HepG2 (cell line): Measurements from ENCODE around the gene PIK3CA. TPM values are rescaled to one million over a fixed set of nuclear protein-coding genes. Genes with fewer than 3 reads are reported as not detected.

Experiments
- ATAC-seq: fragments of 200-7000 bp; cut with Tn5 transposase; 3 replicates; pipeline ENCODE4 v1.9.1; 2020; ENCODE audit warnings: mild to moderate bottlenecking, moderate library complexity
- BruUV-seq: library from RNA; stranded (reverse); fragments of 400-500 nt; replicated peaks from 2 replicates; lab custom pipeline; 2021; lab: Mats Ljungman, UMichigan
- CTCF ChIA-PET: fragments of 300-600 bp; formaldehyde crosslinking; extraction: SDS; loops from one replicate; lab custom pipeline; 2021; ENCODE audit warnings: low total read pairs, inconsistent platforms, low intra/inter-chr PET ratio; lab: Yijun Ruan, JAX
- POLR2A ChIA-PET: fragments of 350-600 bp; sonication (Branson Sonifier 250); formaldehyde crosslinking; loops from one replicate; lab custom pipeline; 2020; ENCODE audit warnings: antibody characterized with exemption, inconsistent platforms; lab: Yijun Ruan, JAX
- DNase-seq: peaks from one replicate; pipeline ENCODE4 v3.0.0-alpha.2; 2015; ENCODE audit warnings: low spot score
- FAIRE-seq: peaks from 3 replicates; lab custom pipeline; 2011; peaks lifted over from hg19 to GRCh38; lab: Jason Lieb, UNC
- H2AFZ ChIP-seq: one replicate; pipeline ENCODE4 v1.6.1; 2011; ENCODE audit warnings: low read length, inconsistent platforms
- H3K27ac ChIP-seq: fragments of 300-600 bp; 3 replicates; pipeline ENCODE4 v1.8.0; 2011; ENCODE audit warnings: mixed run types, mild to moderate bottlenecking, mixed read lengths, low read length, inconsistent platforms; ENCODE audit not compliant: insufficient read depth; ENCODE audit errors: extremely low read length
- H3K27me3 ChIP-seq, 2 experiments: fragments of 200-600 bp in 1 of 2; 2 replicates in 1 of 2; 3 replicates in 1 of 2; pipeline versions ENCODE4 v1.6.0 to v1.8.0; 2011; ENCODE audit warnings: low read length in 2 of 2, mild to moderate bottlenecking in 2 of 2, moderate library complexity in 2 of 2, inconsistent platforms in 1 of 2; ENCODE audit not compliant: insufficient read depth in 2 of 2, control insufficient read depth in 1 of 2
- H3K36me3 ChIP-seq, 2 experiments: fragments of 200-600 bp in 1 of 2; replicated peaks in 1 of 2; 2 replicates in 1 of 2; 3 replicates in 1 of 2; pipeline versions ENCODE4 v1.5.1 to v1.8.0; 2011; ENCODE audit warnings: low read length in 2 of 2, inconsistent platforms in 1 of 2; ENCODE audit not compliant: insufficient read depth in 2 of 2, control insufficient read depth in 1 of 2
- H3K4me1 ChIP-seq: 2 replicates; pipeline ENCODE4 v1.5.1; 2012; ENCODE audit warnings: low read length, inconsistent platforms; ENCODE audit not compliant: insufficient read depth
- H3K4me2 ChIP-seq: 2 replicates; pipeline ENCODE4 v1.6.0; 2011; ENCODE audit warnings: low read depth, low read length, inconsistent platforms
- H3K4me3 ChIP-seq, 3 experiments: fragments of 200-600 bp in 1 of 3; sonication (generic), shearing (Covaris generic) in 1 of 3; replicated peaks in 1 of 3; 2 replicates each; pipeline ENCODE4 v1.5.1; 2011 to 2016; ENCODE audit warnings: low read length in 3 of 3, inconsistent platforms in 2 of 3, low read depth in 2 of 3, mild to moderate bottlenecking in 2 of 3, control low read depth in 1 of 3, mixed read lengths in 1 of 3; ENCODE audit not compliant: insufficient read depth in 1 of 3
- H3K79me2 ChIP-seq: one replicate; pipeline ENCODE4 v1.6.1; 2011; ENCODE audit warnings: low read length, inconsistent platforms; ENCODE audit not compliant: insufficient read depth
- H3K9ac ChIP-seq: 2 replicates; pipeline ENCODE4 v1.6.0; 2011; ENCODE audit warnings: mild to moderate bottlenecking, low read depth, low read length, inconsistent platforms; ENCODE audit not compliant: insufficient read depth
- H3K9me3 ChIP-seq: 2 replicates; pipeline ENCODE4 v1.5.1; 2012; ENCODE audit warnings: mild to moderate bottlenecking, low read length
- H4K20me1 ChIP-seq: 2 replicates; pipeline ENCODE4 v1.6.0; 2011; ENCODE audit warnings: inconsistent platforms, mild to moderate bottlenecking, low read length, moderate library complexity; ENCODE audit not compliant: insufficient read depth
- GATA4 ChIP-seq: sonication (generic); IDR thresholded peaks from 2 replicates; pipeline ENCODE4 v1.6.1; 2016; ENCODE audit warnings: antibody characterized with exemption, low read depth, borderline replicate concordance
- ISX ChIP-seq: sonication (generic); formaldehyde crosslinking; conservative IDR thresholded peaks from 2 replicates; pipeline ENCODE4 v1.5.0; 2020; ENCODE audit warnings: missing genetic modification reagents
- MBNL3 ChIP-seq: fragments of 250-450 bp; sonication (Bioruptor Pico); conservative IDR thresholded peaks from 2 replicates; pipeline ENCODE4 v1.8.0; 2022; ENCODE audit warnings: mild to moderate bottlenecking, inconsistent platforms
- TEAD3 ChIP-seq: optimal IDR thresholded peaks from 2 replicates; pipeline ENCODE3; 2016; ENCODE audit warnings: borderline replicate concordance
- TOE1 ChIP-seq: sonication (generic); formaldehyde crosslinking; IDR thresholded peaks from 2 replicates; pipeline ENCODE4 v1.4.0; 2020; ENCODE audit warnings: mild to moderate bottlenecking, missing genetic modification reagents
- ZBTB8A ChIP-seq: sonication (generic); formaldehyde crosslinking; IDR thresholded peaks from 2 replicates; pipeline ENCODE4 v1.4.0; 2020; ENCODE audit warnings: mild to moderate bottlenecking, low read depth, missing genetic modification reagents, borderline replicate concordance
- ZNF343 ChIP-seq: sonication (generic); formaldehyde crosslinking; IDR thresholded peaks from 2 replicates; pipeline ENCODE4 v1.4.0; 2020; ENCODE audit warnings: mild to moderate bottlenecking, missing genetic modification reagents
- ZNF446 ChIP-seq: sonication (generic); formaldehyde crosslinking; IDR thresholded peaks from 2 replicates; pipeline ENCODE4 v1.5.0; 2020; ENCODE audit warnings: mild to moderate bottlenecking, missing genetic modification reagents
- ZNF724P ChIP-seq: sonication (generic); formaldehyde crosslinking; IDR thresholded peaks from 2 replicates; pipeline ENCODE4 v1.8.0; 2022; ENCODE audit warnings: missing genetic modification reagents, borderline replicate concordance
- ZNF777 ChIP-seq: sonication (generic); formaldehyde crosslinking; IDR thresholded peaks from 2 replicates; pipeline ENCODE4 v1.4.0; 2020; ENCODE audit warnings: missing genetic modification reagents
- WGBS: methylation state at CpG from one replicate; pipeline ENCODE4 v1.1.6; 2017; ENCODE audit warnings: low lambda C conversion rate; 5-methylcytosine and 5-hydroxymethylcytosine counted together
- in situ Hi-C: cut with HindIII; loops from 2 replicates; pipeline ENCODE4 v1.10.0; 2017; ENCODE audit warnings: low pct_unique_long_range_greater_than_20kb; ENCODE audit not compliant: extremely low pct_ligation_motif_present
- intact Hi-C: fragments of 100-400 bp; cut with micrococcal nuclease; formaldehyde crosslinking; loops from one replicate; pipeline ENCODE4 v1.10.0; 2022; ENCODE audit not compliant: unreplicated experiment
- polyA plus RNA-seq, 8 experiments: library from polyadenylated mRNA; depleted of rRNA in 3 of 8; stranded (reverse) in 7 of 8; unstranded in 1 of 8; fragments of >200 nt; fragmentation: Illumina TruSeq in 4 of 8; extraction: Trizol in 4 of 8; gene quantifications; 2 replicates each; pipeline versions ENCODE4 v1.2.1 to v1.2.3, GENCODE V29; 2011 to 2016; ENCODE audit warnings: low read depth in 4 of 8, missing spikeins in 1 of 8, mixed read lengths in 1 of 8; ENCODE audit not compliant: insufficient read depth in 1 of 8
- total RNA-seq, 5 experiments: library from RNA; depleted of rRNA; stranded (reverse); fragments of >200 nt; fragmentation: Illumina TruSeq; extraction: Trizol; gene quantifications; 2 replicates each; pipeline ENCODE4 v1.2.3, GENCODE V29; 2016; ENCODE audit warnings: low read depth in 1 of 5
- TF ChIP-seq, protein P1 (sequence below): IDR thresholded peaks from 2 replicates; pipeline ENCODE4 v1.6.1; 2016; ENCODE audit warnings: missing genetic modification reagents, missing compliant biosample characterization
- TF ChIP-seq, protein P2 (sequence below): sonication (generic); formaldehyde crosslinking; IDR thresholded peaks from 2 replicates; pipeline ENCODE4 v1.8.1; 2023; ENCODE audit warnings: mild to moderate bottlenecking, inconsistent platforms, moderate library complexity, missing genetic modification reagents, borderline replicate concordance
- TF ChIP-seq, protein P3 (sequence below): IDR thresholded peaks from 2 replicates; pipeline ENCODE4 v1.6.1; 2016; ENCODE audit warnings: missing biosample characterization, missing genetic modification reagents, low read depth
- TF ChIP-seq, protein P4 (sequence below): sonication (generic); formaldehyde crosslinking; IDR thresholded peaks from 2 replicates; pipeline ENCODE4 v1.5.0; 2020; ENCODE audit warnings: missing genetic modification reagents
- TF ChIP-seq, protein P5 (sequence below): sonication (generic); formaldehyde crosslinking; IDR thresholded peaks from 2 replicates; pipeline ENCODE4; 2020; ENCODE audit warnings: missing genetic modification reagents, mild to moderate bottlenecking, borderline replicate concordance

The PIK3CA gene
- total and polyA plus RNA-seq, 2 of the 13 experiments (the other 11 are each of a cell fraction or from before 2014, with no cell fraction given), result 5.7 to 11.4 TPM

DNA sequence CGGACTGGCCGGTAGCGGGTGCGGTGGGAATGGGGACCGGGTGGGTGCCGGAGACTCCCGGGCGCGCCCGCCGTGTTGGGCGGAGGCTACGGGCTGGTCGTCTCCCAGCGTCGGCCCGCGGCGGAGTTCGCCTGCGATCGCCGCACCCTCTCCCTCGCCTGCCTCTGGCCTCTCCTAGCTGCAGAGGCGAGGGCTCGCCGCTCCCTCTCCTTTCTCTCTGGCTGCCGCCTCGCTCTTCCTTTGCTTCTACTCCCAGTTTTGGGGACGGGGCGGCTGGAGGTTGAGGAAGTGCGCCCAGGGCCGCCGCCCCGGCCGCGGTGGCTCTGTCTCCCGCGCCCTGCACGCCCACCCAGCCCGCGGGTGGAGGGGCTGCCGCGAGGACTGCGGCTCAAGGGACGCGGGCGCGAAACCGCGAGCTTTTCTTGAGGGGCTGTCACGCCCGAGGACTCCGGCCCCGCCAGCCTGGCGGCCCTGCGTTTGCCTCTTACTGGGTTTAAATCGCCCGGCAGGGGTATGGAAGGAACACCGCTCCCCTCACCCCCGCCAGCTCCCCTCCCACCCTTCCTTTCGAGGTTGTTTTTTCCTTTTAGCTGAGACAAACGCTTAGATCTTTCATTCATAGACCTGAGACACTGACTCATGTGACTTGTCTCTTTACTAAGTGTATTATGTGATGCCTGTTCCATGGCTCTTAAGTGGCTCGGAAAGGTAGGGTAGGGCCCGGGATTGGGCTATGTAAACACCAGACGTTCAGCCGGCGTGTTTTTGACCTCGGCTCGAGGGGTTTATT lies 654 bp downstream of the PIK3CA start (continued):
- TF ChIP-seq, protein P1, sequence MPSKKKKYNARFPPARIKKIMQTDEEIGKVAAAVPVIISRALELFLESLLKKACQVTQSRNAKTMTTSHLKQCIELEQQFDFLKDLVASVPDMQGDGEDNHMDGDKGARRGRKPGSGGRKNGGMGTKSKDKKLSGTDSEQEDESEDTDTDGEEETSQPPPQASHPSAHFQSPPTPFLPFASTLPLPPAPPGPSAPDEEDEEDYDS (CRISPR knock-in tag), result no peak
- TF ChIP-seq ZNF777 (CRISPR knock-in tag) (no peak; the same call in 1 of the 2 replicates), ZNF343 (CRISPR knock-in tag) (no peak), MBNL3 (CRISPR knock-in tag) (no peak)

DNA sequence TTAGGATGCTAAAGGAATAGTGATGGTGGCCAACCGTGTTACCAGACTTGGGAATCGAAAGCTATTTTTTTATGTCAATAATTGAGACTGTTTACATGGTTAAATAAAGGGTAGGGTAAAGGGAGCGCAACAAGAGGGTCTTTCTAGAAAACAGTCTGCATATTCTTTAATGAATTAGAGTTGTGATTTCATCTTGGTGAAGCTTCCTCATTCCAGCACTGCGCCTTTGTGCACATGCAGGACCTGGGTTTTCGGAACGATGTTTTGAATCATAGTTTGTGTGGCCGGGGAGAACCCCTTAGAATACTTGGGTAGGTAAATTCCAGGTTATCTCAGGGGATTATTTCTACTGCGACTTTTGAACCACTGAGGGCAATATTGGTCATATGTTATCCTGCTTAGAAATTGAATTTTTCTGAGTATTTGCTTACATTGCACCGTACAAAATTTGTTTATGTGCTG lies 1.3 kb downstream of the PIK3CA start:
- H3K27me3 ChIP-seq, result no peaks in the 10 kb centered on the region; a peak in 1 of 5 replicates
- H2AFZ ChIP-seq, result no peak overlapping the region
- CTCF ChIA-PET, result no interaction called here
- H3K36me3 ChIP-seq, result no peaks in the 10 kb centered on the region
- POLR2A ChIA-PET, result no interaction called here
- BruUV-seq, result no TSS peak
- in situ Hi-C loops, result loop anchor here (5.0 to 25.0 kb wide), 2 partner anchors 173 to 413 kb away; partner anchors contain the start of genes ACTL6A and ZNF639
- 0% methylated on average over 9 of the region's 9 CpGs for WGBS
- H3K27ac ChIP-seq, result peak overlapping the region; percentile 87
- H3K9ac ChIP-seq, result peak overlapping the region; percentile 92
- H3K4me1 ChIP-seq, result peaks cover 22% of the 10 kb centered on the region
- H3K9me3 ChIP-seq, result no peaks in the 10 kb centered on the region
- no peak for ATAC-seq
- intact Hi-C loops, result loop anchor here (2.0 to 5.0 kb wide), 3 partner anchors 77 to 409 kb away; partner anchors contain the start of genes KCNMB3 and ZMAT3
- peak overlapping the region; percentile 82 for H3K4me2 ChIP-seq
- peaks cover 15% of the 10 kb centered on the region; the same call in 1 of the 2 replicates for H4K20me1 ChIP-seq
- FAIRE-seq, result no peak
- DNase-seq, result peak; percentile 14
- H3K4me3 ChIP-seq, result peak overlapping the region; percentile 92 to 100 (median 98)
- peaks cover 53% of the 10 kb centered on the region for H3K79me2 ChIP-seq
- TF ChIP-seq, protein P2, sequence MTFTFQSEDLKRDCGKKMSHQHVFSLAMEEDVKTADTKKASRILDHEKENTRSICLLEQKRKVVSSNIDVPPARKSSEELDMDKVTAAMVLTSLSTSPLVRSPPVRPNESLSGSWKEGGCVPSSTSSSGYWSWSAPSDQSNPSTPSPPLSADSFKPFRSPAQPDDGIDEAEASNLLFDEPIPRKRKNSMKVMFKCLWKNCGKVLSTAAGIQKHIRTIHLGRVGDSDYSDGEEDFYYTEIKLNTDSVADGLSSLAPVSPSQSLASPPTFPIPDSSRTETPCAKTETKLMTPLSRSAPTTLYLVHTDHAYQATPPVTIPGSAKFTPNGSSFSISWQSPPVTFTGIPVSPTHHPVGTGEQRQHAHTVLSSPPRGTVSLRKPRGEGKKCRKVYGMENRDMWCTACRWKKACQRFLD (CRISPR knock-in tag), result no peak
- TF ChIP-seq ZBTB8A (no peak), ISX (no peak), TEAD3 (CRISPR knock-in tag) (peak; percentile 48), TOE1 (CRISPR knock-in tag) (0 out of 2 replicates have a peak, but pooled peaks have one; percentile 50), GATA4 (no peak), ZNF724P (CRISPR knock-in tag) (no peak), ZNF446 (CRISPR knock-in tag) (no peak)
- TF ChIP-seq, protein P3, sequence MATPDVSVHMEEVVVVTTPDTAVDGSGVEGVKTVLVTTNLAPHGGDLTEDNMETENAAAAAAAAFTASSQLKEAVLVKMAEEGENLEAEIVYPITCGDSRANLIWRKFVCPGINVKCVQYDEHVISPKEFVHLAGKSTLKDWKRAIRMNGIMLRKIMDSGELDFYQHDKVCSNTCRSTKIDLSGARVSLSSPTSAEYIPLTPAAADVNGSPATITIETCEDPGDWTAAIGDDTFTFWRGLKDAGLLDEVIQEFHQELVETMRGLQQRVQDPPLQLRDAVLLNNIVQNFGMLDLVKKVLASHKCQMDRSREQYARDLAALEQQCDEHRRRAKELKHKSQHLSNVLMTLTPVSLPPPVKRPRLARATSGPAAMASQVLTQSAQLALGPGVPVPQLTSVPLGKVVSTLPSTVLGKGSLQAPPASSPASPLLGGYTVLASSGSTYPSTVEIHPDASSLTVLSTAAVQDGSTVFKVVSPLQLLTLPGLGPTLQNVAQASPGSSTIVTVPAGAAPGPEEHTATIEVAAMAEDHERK, result no peak
- TF ChIP-seq, protein P4, sequence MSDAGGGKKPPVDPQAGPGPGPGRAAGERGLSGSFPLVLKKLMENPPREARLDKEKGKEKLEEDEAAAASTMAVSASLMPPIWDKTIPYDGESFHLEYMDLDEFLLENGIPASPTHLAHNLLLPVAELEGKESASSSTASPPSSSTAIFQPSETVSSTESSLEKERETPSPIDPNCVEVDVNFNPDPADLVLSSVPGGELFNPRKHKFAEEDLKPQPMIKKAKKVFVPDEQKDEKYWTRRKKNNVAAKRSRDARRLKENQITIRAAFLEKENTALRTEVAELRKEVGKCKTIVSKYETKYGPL (CRISPR knock-in tag), result no peak
- TF ChIP-seq, protein P5, sequence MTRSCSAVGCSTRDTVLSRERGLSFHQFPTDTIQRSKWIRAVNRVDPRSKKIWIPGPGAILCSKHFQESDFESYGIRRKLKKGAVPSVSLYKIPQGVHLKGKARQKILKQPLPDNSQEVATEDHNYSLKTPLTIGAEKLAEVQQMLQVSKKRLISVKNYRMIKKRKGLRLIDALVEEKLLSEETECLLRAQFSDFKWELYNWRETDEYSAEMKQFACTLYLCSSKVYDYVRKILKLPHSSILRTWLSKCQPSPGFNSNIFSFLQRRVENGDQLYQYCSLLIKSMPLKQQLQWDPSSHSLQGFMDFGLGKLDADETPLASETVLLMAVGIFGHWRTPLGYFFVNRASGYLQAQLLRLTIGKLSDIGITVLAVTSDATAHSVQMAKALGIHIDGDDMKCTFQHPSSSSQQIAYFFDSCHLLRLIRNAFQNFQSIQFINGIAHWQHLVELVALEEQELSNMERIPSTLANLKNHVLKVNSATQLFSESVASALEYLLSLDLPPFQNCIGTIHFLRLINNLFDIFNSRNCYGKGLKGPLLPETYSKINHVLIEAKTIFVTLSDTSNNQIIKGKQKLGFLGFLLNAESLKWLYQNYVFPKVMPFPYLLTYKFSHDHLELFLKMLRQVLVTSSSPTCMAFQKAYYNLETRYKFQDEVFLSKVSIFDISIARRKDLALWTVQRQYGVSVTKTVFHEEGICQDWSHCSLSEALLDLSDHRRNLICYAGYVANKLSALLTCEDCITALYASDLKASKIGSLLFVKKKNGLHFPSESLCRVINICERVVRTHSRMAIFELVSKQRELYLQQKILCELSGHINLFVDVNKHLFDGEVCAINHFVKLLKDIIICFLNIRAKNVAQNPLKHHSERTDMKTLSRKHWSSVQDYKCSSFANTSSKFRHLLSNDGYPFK (CRISPR knock-in tag), result no peak
